Esophagus muscularis mucosa (tissue), 4 donors: Measurements from ENCODE around the gene ABCB4. TPM values are rescaled to one million over a fixed set of nuclear protein-coding genes. Genes with fewer than 3 reads are reported as not detected.

Source experiments
- DNase-seq: peaks from one replicate; pipeline ENCODE4 v3.0.0-alpha.2; 2017; ENCODE audit errors: extremely low spot score
- H3K27ac ChIP-seq, 4 donors: fragments of 200-600 bp; sonication (generic); replicated peaks in 1 of 4; 1 replicate in 3 of 4; 2 replicates in 1 of 4; pipeline ENCODE4 v1.5.1; 2016 to 2019; ENCODE audit warnings: mild to moderate bottlenecking in 1 of 4
- H3K27me3 ChIP-seq, 4 donors: fragments of 200-600 bp; sonication (generic); one replicate each; pipeline versions ENCODE4 v1.5.1 to v1.6.0; 2016 to 2019
- H3K36me3 ChIP-seq, 4 donors: fragments of 200-600 bp; sonication (generic); one replicate each; pipeline ENCODE4 v1.5.1; 2016 to 2019
- H3K4me1 ChIP-seq, 4 donors: fragments of 200-600 bp; sonication (generic); one replicate each; pipeline ENCODE4 v1.5.1; 2016 to 2019
- H3K4me3 ChIP-seq, 4 donors: fragments of 200-600 bp; sonication (generic); 1 replicate in 2 of 4; 2 replicates in 2 of 4; pipeline ENCODE4 v1.5.1; 2016 to 2019; ENCODE audit warnings: mild to moderate bottlenecking in 4 of 4, moderate library complexity in 1 of 4
- H3K9me3 ChIP-seq, 4 donors: fragments of 200-600 bp; sonication (generic); 1 replicate in 3 of 4; 2 replicates in 1 of 4; pipeline ENCODE4 v1.5.1; 2016 to 2019
- CTCF ChIP-seq, 3 experiments: fragments of 200-600 bp in 2 of 3; fragments of 450-650 bp in 1 of 3; sonication (generic) in 2 of 3; IDR thresholded peaks; one replicate each; pipeline ENCODE4 v1.5.1; 2017 to 2019; ENCODE audit warnings: antibody characterized with exemption in 3 of 3, mild to moderate bottlenecking in 2 of 3, moderate library complexity in 1 of 3
- EP300 ChIP-seq: sonication (generic); formaldehyde crosslinking; IDR thresholded peaks from one replicate; pipeline ENCODE4 v1.6.1; 2017; ENCODE audit warnings: antibody characterized with exemption
- POLR2A ChIP-seq: fragments of 450-650 bp; IDR thresholded peaks from one replicate; pipeline ENCODE4 v1.6.1; 2017; ENCODE audit warnings: antibody characterized with exemption, moderate library complexity, mild to moderate bottlenecking, low read depth
- POLR2AphosphoS5 ChIP-seq, 2 donors: sonication (generic); formaldehyde crosslinking; IDR thresholded peaks; one replicate each; pipeline ENCODE4 v1.6.1; 2017; ENCODE audit warnings: antibody characterized with exemption in 2 of 2
- WGBS: methylation state at CpG from one replicate; pipeline ENCODE4 v1.1.5; 2018; 5-methylcytosine and 5-hydroxymethylcytosine counted together
- intact Hi-C: fragments of 100-400 bp; cut with DNase I; formaldehyde crosslinking; loops from one replicate; pipeline ENCODE4 v1.15.1; 2023
- total RNA-seq, 4 donors: library from RNA; depleted of rRNA; stranded (reverse); fragments of >200 nt; gene quantifications; one replicate each; pipeline versions ENCODE4 v1.1.0 to v1.2.1, GENCODE V29; 2016

Gene ABCB4
- total RNA-seq, 4 donors from 2014 or later = 0.66 to 1.4 (median 1.1) TPM

GRCh38 chr7:87391020-87391701 is 84.3 kb downstream of the ABCB4 start:
- no peak for DNase-seq
- H3K4me3 ChIP-seq = no peak overlapping the region
- no peaks in the 10 kb centered on the region for H3K9me3 ChIP-seq
- 87% methylated on average over 8 of the region's 8 CpGs for WGBS
- no peak for TF ChIP-seq EP300
- no peak for TF ChIP-seq CTCF (IDR thresholded peaks at IDR 0.05)
- no peak for TF ChIP-seq POLR2AphosphoS5 (IDR thresholded peaks at IDR 0.05)
- TF ChIP-seq POLR2A = no peak
- no peak overlapping the region for H3K27ac ChIP-seq
- intact Hi-C loops = no loop called here
- H3K27me3 ChIP-seq = no peaks in the 10 kb centered on the region
- peaks cover 15 to 70% (median 19%) of the 10 kb centered on the region in 4 donors for H3K36me3 ChIP-seq
- no peaks in the 10 kb centered on the region for H3K4me1 ChIP-seq

GRCh38 chr7:87380905-87381304 is 94.6 kb downstream of the ABCB4 start:
- Histone ChIP-seq H3K27me3 (no peaks in the 10 kb centered on the region), H3K4me1 (no peaks in the 10 kb centered on the region), H3K36me3 (peaks cover 4 to 56% (median 30%) of the 10 kb centered on the region in 4 donors), H3K9me3 (no peaks in the 10 kb centered on the region), H3K4me3 (no peak overlapping the region), H3K27ac (no peak overlapping the region)
- intact Hi-C loops = no loop called here
- DNase-seq = no peak
- 89% methylated on average over 5 of the region's 5 CpGs for WGBS
- TF ChIP-seq EP300 (no peak), CTCF (IDR thresholded peaks at IDR 0.05) (no peak), POLR2A (no peak), POLR2AphosphoS5 (IDR thresholded peaks at IDR 0.05) (no peak)

- H3K4me1 ChIP-seq = no peaks in the 10 kb centered on the region
- H3K27me3 ChIP-seq = no peaks in the 10 kb centered on the region
- no peak for DNase-seq
- H3K27ac ChIP-seq = no peak overlapping the region
- 88% methylated on average over 5 of the region's 5 CpGs for WGBS
- peaks cover 0 to 26% (median 11%) of the 10 kb centered on the region in 4 donors for H3K36me3 ChIP-seq
- no peak overlapping the region for H3K4me3 ChIP-seq
- no peaks in the 10 kb centered on the region for H3K9me3 ChIP-seq
- TF ChIP-seq EP300 (no peak), CTCF (IDR thresholded peaks at IDR 0.05) (no peak), POLR2A (no peak), POLR2AphosphoS5 (IDR thresholded peaks at IDR 0.05) (no peak)
- intact Hi-C loops = no loop called here
These were observed 99.6 kb downstream of the ABCB4 start for GRCh38 chr7:87375662-87376435.

GRCh38 chr7:87370660-87371180 is 104.8 kb downstream of the ABCB4 start:
- Histone ChIP-seq H3K36me3 (peaks cover 1 to 34% (median 12%) of the 10 kb centered on the region in 4 donors), H3K27ac (no peak overlapping the region), H3K27me3 (no peaks in the 10 kb centered on the region), H3K9me3 (no peaks in the 10 kb centered on the region), H3K4me3 (no peak overlapping the region), H3K4me1 (no peaks in the 10 kb centered on the region)
- TF ChIP-seq POLR2AphosphoS5 (IDR thresholded peaks at IDR 0.05) (no peak), POLR2A (no peak), EP300 (no peak), CTCF (IDR thresholded peaks at IDR 0.05) (no peak)
- 100% methylated on average over 1 of the region's 1 CpG for WGBS
- no peak for DNase-seq
- intact Hi-C loops = no loop called here
